ENCODE measurements around the gene NBAS. TPM values are rescaled to one million over a fixed set of nuclear protein-coding genes. Genes with fewer than 3 reads are reported as not detected.

The NBAS gene
- 25.2 and 30.2 TPM in 2 replicates for total RNA-seq

GRCh38 chr2:15560988-15561573 lies at the start of gene NBAS:
Gene NBAS, minus strand, starts transcription at chr2:15561334. Its CDS starts 30 bp downstream, at chr2:15561304.

GRCh38 chr2:15591692-15592463 lies 30.7 kb upstream of the NBAS start, which contains the start of gene DDX1:
Gene DDX1, plus strand, starts transcription at chr2:15591868. Its CDS starts 66 bp downstream, at chr2:15591934.

Other genes starting within 250 kb of the NBAS start
- gene DDX1, start 30.5 kb upstream of the NBAS start, total RNA-seq = 47.4 and 52.9 TPM in 2 replicates